Immature natural killer cell (primary cell): ENCODE data around the gene CFAP299. TPM values are rescaled to one million over a fixed set of nuclear protein-coding genes. Genes with fewer than 3 reads are reported as not detected.
"Not testable (repeated sequence)": the region's sequence is repeated elsewhere in the genome, so short reads cannot be mapped to it uniquely, and the experiment has no call there.

ENCODE experiments used
- DNase-seq, 3 donors: peaks; one replicate each; pipeline ENCODE4 v3.0.0; 2022; ENCODE audit warnings: mixed read lengths in 1 of 3
- H3K27ac Mint-ChIP-seq, 6 donors: one replicate each; pipeline ENCODE4 v1.8.0; 2020; ENCODE audit warnings: mixed read lengths in 6 of 6, mild to moderate bottlenecking in 5 of 6, inconsistent platforms in 4 of 6, moderate library complexity in 3 of 6
- H3K27me3 Mint-ChIP-seq, 3 donors: one replicate each; pipeline ENCODE4 v1.8.0; 2020 to 2021; ENCODE audit warnings: low read depth in 3 of 3, mild to moderate bottlenecking in 3 of 3, mixed read lengths in 3 of 3, moderate library complexity in 3 of 3, inconsistent platforms in 1 of 3
- H3K36me3 Mint-ChIP-seq, 3 donors: one replicate each; pipeline ENCODE4 v1.8.0; 2020; ENCODE audit warnings: mixed read lengths in 3 of 3, inconsistent platforms in 2 of 3, mild to moderate bottlenecking in 2 of 3
- H3K4me1 Mint-ChIP-seq, 2 donors: one replicate each; pipeline ENCODE4 v1.8.0; 2020; ENCODE audit warnings: inconsistent platforms in 2 of 2, mild to moderate bottlenecking in 2 of 2, mixed read lengths in 2 of 2, moderate library complexity in 1 of 2
- H3K4me3 Mint-ChIP-seq, 5 donors: one replicate each; pipeline ENCODE4 v1.8.0; 2020; ENCODE audit warnings: mild to moderate bottlenecking in 5 of 5, mixed read lengths in 5 of 5, inconsistent platforms in 3 of 5, moderate library complexity in 3 of 5
- H3K9me3 Mint-ChIP-seq, 6 donors: one replicate each; pipeline ENCODE4 v1.8.0; 2020; ENCODE audit warnings: mild to moderate bottlenecking in 6 of 6, mixed read lengths in 6 of 6, inconsistent platforms in 4 of 6, moderate library complexity in 3 of 6
- polyA plus RNA-seq, 3 donors: library from polyadenylated mRNA; unstranded; fragments of 300-500 nt; fragmentation: Illumina TruSeq; gene quantifications; one replicate each; pipeline ENCODE4 v1.2.3, GENCODE V29; 2021

CFAP299 gene
- polyA plus RNA-seq, 3 donors from 2014 or later = 0.72 TPM; not detected in 2

DNA sequence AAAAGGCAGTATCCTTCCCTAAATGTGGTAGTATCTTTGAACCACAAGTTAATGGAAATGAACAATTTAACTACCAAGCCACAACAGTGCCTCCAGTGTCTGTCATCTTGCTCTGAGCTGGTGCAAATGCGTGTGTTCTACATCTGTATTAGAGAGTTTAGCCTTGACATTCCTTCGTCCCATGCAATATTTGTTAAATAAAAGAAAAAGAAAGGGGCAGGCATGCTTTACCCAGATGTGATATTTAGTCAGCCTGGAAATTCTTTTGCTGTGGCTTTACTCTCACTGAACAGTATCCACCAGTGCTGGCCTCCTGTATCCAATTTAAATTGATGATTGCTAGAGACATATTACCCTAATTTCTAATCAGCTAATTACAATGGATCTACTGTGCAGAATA lies 310.5 kb downstream of the CFAP299 start:
- no peak for DNase-seq
- no peaks in the 10 kb centered on the region for H3K4me1 Mint-ChIP-seq
- H3K36me3 Mint-ChIP-seq = no peaks in the 10 kb centered on the region
- peaks cover 0 to 2% (median 0%) of the 10 kb centered on the region in 6 donors for H3K9me3 Mint-ChIP-seq
- H3K27me3 Mint-ChIP-seq = peaks cover 0 to 2% (median 0%) of the 10 kb centered on the region in 3 donors
- no peak overlapping the region for H3K27ac Mint-ChIP-seq
- H3K4me3 Mint-ChIP-seq = no peak overlapping the region

- Mint-ChIP-seq H3K9me3 (peaks cover 0 to 9% (median under 1%) of the 10 kb centered on the region in 6 donors), H3K27me3 (peaks cover 0 to 11% (median 9%) of the 10 kb centered on the region in 3 donors), H3K4me3 (no peak overlapping the region), H3K27ac (no peak overlapping the region), H3K4me1 (no peaks in the 10 kb centered on the region), H3K36me3 (no peaks in the 10 kb centered on the region)
- DNase-seq = no peak
Measured at GRCh38 chr4:80655662-80656061, 320.1 kb downstream of the CFAP299 start.

GRCh38 chr4:80670118-80670517 lies 334.6 kb downstream of the CFAP299 start:
- H3K27ac Mint-ChIP-seq, H3K4me1 Mint-ChIP-seq: not testable (repeated sequence)

DNA sequence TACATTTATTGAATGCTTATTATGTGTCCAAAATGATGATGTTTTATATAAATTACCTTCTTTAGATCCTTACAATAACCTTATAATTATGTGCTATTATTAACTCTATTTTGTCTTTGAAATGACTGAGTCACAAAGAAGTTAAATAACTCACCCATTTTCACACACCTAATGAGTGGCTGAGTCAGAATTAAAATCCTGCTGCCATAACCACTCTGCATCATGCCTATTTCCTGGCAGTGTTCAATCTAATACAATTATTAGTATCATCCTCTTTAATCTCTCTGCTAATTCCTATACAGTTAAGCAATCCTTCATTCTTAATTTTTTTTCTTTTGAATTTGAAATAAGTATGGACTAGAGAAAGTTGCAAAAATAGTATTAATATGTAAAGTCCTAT lies 342.9 kb downstream of the CFAP299 start:
- DNase-seq = no peak
- Mint-ChIP-seq H3K4me3 (no peak overlapping the region), H3K9me3 (peaks cover 0 to 4% (median 0%) of the 10 kb centered on the region in 6 donors), H3K27ac (no peak overlapping the region), H3K36me3 (peaks cover 0 to 5% (median 0%) of the 10 kb centered on the region in 3 donors), H3K4me1 (no peaks in the 10 kb centered on the region), H3K27me3 (peaks cover 7 to 9% (median 8%) of the 10 kb centered on the region in 3 donors)

More at GRCh38 chr4:80670118-80670517, 334.6 kb downstream of the CFAP299 start:
- not testable (repeated sequence) for DNase-seq, H3K36me3 Mint-ChIP-seq, H3K4me3 Mint-ChIP-seq
- peaks cover 3 to 18% (median 11%) of the 10 kb centered on the region in 3 donors for H3K27me3 Mint-ChIP-seq
- peaks cover 0 to 11% (median 2%) of the 10 kb centered on the region in 6 donors for H3K9me3 Mint-ChIP-seq

- Mint-ChIP-seq H3K4me1 (no peaks in the 10 kb centered on the region), H3K9me3 (peaks cover 0 to 6% (median 0%) of the 10 kb centered on the region in 6 donors), H3K4me3 (no peak overlapping the region), H3K36me3 (peaks cover 0 to 5% (median 0%) of the 10 kb centered on the region in 3 donors), H3K27me3 (peaks cover 4 to 11% (median 8%) of the 10 kb centered on the region in 3 donors), H3K27ac (no peak overlapping the region)
- DNase-seq = no peak
Measured at GRCh38 chr4:80680934-80681333, 345.4 kb downstream of the CFAP299 start.

GRCh38 chr4:80685214-80685613 lies 349.7 kb downstream of the CFAP299 start:
- H3K36me3 Mint-ChIP-seq = no peaks in the 10 kb centered on the region
- H3K4me3 Mint-ChIP-seq = no peak overlapping the region
- H3K27ac Mint-ChIP-seq = no peak overlapping the region
- peaks cover 0 to 5% (median under 1%) of the 10 kb centered on the region in 6 donors for H3K9me3 Mint-ChIP-seq
- no peak for DNase-seq
- no peaks in the 10 kb centered on the region for H3K4me1 Mint-ChIP-seq
- peaks cover 0 to 7% (median 3%) of the 10 kb centered on the region in 3 donors for H3K27me3 Mint-ChIP-seq

DNA sequence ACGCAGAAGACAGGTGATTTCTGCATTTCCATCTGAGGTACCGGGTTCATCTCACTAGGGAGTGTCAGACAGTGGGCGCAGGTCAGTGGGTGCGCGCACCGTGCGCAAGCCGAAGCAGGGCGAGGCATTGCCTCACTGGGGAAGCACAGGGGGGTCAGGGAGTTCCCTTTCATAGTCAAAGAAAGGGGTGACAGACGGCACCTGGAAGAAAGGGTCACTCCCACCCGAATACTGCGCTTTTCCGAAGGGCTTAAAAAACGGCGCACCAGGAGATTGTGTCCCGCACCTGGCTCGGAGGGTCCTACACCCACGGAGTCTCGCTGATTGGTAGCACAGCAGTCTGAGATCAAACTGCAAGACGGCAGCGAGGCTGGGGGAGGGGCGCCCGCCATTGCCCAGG lies 352.2 kb downstream of the CFAP299 start:
- H3K36me3 Mint-ChIP-seq, H3K4me3 Mint-ChIP-seq, H3K27me3 Mint-ChIP-seq, H3K27ac Mint-ChIP-seq, DNase-seq, H3K4me1 Mint-ChIP-seq, H3K9me3 Mint-ChIP-seq: not testable (repeated sequence)

- no peak for DNase-seq
- no peak overlapping the region for H3K4me3 Mint-ChIP-seq
- H3K4me1 Mint-ChIP-seq = no peaks in the 10 kb centered on the region
- H3K27me3 Mint-ChIP-seq = peaks cover 3 to 4% (median 3%) of the 10 kb centered on the region in 3 donors
- H3K27ac Mint-ChIP-seq = no peak overlapping the region
- peaks cover 0 to 2% (median 0%) of the 10 kb centered on the region in 6 donors for H3K9me3 Mint-ChIP-seq
- no peaks in the 10 kb centered on the region for H3K36me3 Mint-ChIP-seq
Measured at GRCh38 chr4:80694171-80694570, 358.6 kb downstream of the CFAP299 start.

GRCh38 chr4:80705311-80705710 lies 369.8 kb downstream of the CFAP299 start:
- H3K27me3 Mint-ChIP-seq = peaks cover 0 to 3% (median 2%) of the 10 kb centered on the region in 3 donors
- H3K36me3 Mint-ChIP-seq = no peaks in the 10 kb centered on the region
- DNase-seq = no peak
- H3K4me3 Mint-ChIP-seq = no peak overlapping the region
- no peaks in the 10 kb centered on the region for H3K4me1 Mint-ChIP-seq
- H3K9me3 Mint-ChIP-seq = no peaks in the 10 kb centered on the region
- H3K27ac Mint-ChIP-seq = no peak overlapping the region

DNA sequence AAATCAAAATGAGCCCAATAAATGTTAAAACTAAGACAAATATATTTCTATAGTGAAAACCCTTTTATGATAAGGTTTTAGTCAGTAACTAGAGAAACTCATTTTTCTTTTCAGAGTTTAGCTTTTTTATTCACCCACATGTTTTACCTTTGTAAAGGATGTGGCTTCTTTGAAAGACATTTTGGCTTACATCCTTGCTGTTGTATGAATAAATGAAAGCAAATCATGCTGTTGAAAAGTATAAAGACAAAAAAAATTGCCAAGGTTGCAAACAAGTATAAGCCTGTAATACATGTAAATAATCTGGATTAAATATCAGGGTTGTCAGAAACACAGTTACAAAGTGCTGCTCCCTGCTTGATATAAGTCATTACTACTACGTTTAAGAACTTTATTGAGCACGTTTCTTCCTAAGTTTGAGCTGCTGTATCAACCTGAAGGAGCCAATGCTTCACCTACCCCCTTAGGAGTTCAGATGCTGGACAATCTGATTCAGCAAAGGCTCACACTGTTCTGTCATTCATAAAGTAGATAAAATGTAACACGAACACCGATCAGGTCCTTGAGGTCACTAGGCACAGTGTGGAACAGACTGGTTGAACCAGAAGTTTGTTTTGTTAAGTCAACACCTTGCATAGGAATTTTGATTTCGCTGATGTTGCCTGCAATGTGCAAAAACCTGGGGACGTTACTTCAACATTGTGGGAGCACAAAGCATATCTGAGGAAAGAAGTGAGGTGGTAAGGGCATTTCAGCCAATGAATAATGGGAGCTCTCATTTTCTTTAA lies 373.7 kb downstream of the CFAP299 start:
- peaks cover 0 to 4% (median 0%) of the 10 kb centered on the region in 6 donors for H3K9me3 Mint-ChIP-seq
- H3K4me3 Mint-ChIP-seq = no peak overlapping the region
- no peaks in the 10 kb centered on the region for H3K36me3 Mint-ChIP-seq
- no peak for DNase-seq
- no peak overlapping the region for H3K27ac Mint-ChIP-seq
- H3K4me1 Mint-ChIP-seq = no peaks in the 10 kb centered on the region
- peaks cover 0 to 3% (median 0%) of the 10 kb centered on the region in 3 donors for H3K27me3 Mint-ChIP-seq

DNA sequence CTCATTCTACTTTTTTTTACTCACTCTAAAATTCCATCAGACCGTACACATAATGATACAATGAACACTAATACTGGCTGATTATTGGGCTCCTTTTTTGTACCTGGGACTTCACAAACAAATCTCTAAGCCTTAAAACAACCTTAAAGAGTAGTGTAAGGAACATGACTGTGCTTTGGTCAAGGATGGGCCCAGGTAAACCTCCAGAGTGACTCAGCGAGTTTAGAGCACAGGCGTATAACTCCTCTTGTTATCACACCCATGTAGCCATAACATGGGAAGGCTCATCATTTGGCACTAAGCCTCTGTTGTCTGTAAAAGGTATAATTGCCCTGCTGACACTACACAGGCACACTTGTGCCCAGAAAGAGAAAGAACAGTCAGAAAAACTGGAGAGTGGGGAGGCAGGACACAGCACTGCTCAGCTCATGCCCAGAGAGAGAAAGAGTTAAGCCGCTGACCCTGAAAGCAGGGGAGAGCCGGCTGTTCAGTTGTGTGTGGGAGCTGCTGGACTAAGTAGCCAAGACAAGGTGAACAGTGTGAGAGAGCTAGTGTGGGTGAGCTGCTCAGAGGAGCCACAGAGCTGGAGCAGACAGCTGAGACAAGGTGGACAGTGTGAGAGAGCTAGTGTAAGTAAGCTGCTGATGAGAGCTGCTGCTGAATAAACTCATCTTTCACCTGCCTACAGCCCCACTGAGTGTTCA lies 375.4 kb downstream of the CFAP299 start:
- no peak overlapping the region for H3K27ac Mint-ChIP-seq
- H3K27me3 Mint-ChIP-seq = peaks cover 0 to 3% (median 0%) of the 10 kb centered on the region in 3 donors
- no peak overlapping the region for H3K4me3 Mint-ChIP-seq
- DNase-seq = no peak
- peaks cover 0 to 4% (median 0%) of the 10 kb centered on the region in 6 donors for H3K9me3 Mint-ChIP-seq
- no peaks in the 10 kb centered on the region for H3K4me1 Mint-ChIP-seq
- no peaks in the 10 kb centered on the region for H3K36me3 Mint-ChIP-seq

- Mint-ChIP-seq H3K27me3 (peaks cover 0 to 3% (median 2%) of the 10 kb centered on the region in 3 donors), H3K27ac (no peak overlapping the region), H3K36me3 (no peaks in the 10 kb centered on the region), H3K4me3 (no peak overlapping the region), H3K4me1 (no peaks in the 10 kb centered on the region), H3K9me3 (peaks cover 0 to 4% (median 0%) of the 10 kb centered on the region in 6 donors)
- no peak for DNase-seq
Measured at GRCh38 chr4:80711956-80712355, 376.4 kb downstream of the CFAP299 start.

DNA sequence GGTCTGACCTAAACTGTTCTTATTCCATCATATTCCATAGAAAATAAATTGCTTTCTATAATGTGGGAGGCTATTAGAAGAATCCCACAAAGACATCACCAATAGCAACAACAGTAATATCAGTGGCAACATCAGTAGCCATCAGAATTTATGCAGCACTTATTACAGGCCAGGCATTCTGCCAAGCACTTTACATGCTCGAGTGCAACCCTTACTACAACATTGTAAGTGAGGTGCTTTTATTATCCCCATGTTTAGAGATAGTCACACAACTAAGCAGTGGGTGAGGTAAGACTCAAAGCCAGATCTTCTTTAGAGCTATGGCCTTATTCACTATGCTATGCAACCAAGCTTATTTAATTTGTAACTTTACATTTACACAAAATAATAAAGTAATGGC lies 377.9 kb downstream of the CFAP299 start:
- peaks cover 1 to 7% (median 3%) of the 10 kb centered on the region in 6 donors for H3K9me3 Mint-ChIP-seq
- no peak overlapping the region for H3K27ac Mint-ChIP-seq
- no peaks in the 10 kb centered on the region for H3K36me3 Mint-ChIP-seq

GRCh38 chr4:80717204-80717603 lies 381.7 kb downstream of the CFAP299 start:
- DNase-seq = no peak
- H3K27me3 Mint-ChIP-seq = peaks cover 0 to 6% (median 2%) of the 10 kb centered on the region in 3 donors
- H3K27ac Mint-ChIP-seq = no peak overlapping the region
- H3K4me3 Mint-ChIP-seq = no peak overlapping the region
- peaks cover 6 to 33% (median 25%) of the 10 kb centered on the region in 6 donors for H3K9me3 Mint-ChIP-seq
- no peaks in the 10 kb centered on the region for H3K4me1 Mint-ChIP-seq
- peaks cover 0 to 8% (median 4%) of the 10 kb centered on the region in 3 donors for H3K36me3 Mint-ChIP-seq

More for the DNA sequence above, 377.9 kb downstream of the CFAP299 start:
- Mint-ChIP-seq H3K4me3 (no peak overlapping the region), H3K27me3 (peaks cover 0 to 4% (median 3%) of the 10 kb centered on the region in 3 donors), H3K4me1 (no peaks in the 10 kb centered on the region)
- DNase-seq = no peak
